ENCODE results near the gene ANKS1B.

ANKS1B gene

GRCh38 chr12:99772274-99772673, 212.5 kb downstream of the ANKS1B start:
- H3K4me3 ChIP-seq (ENCODE audit: control insufficient read depth, low read depth, low read length), result no peak overlapping the region
- DNase-seq (ENCODE audit: low read depth), result no peak
- TF ChIP-seq CTCF (IDR thresholded peaks at IDR 0.05; ENCODE audit: control insufficient read depth, insufficient read depth, low read depth, low read length, missing control alignments), result no peak

GRCh38 chr12:99771659-99772058, 213.1 kb downstream of the ANKS1B start:
- no peak for TF ChIP-seq CTCF (IDR thresholded peaks at IDR 0.05; ENCODE audit: control insufficient read depth, insufficient read depth, low read depth, low read length, missing control alignments)

GRCh38 chr12:99769396-99769980, 215.2 kb downstream of the ANKS1B start:
- no peak for TF ChIP-seq CTCF (IDR thresholded peaks at IDR 0.05; ENCODE audit: control insufficient read depth, insufficient read depth, low read depth, low read length, missing control alignments)
- DNase-seq (ENCODE audit: low read depth), result no peak
- H3K4me3 ChIP-seq (ENCODE audit: control insufficient read depth, low read depth, low read length), result no peak overlapping the region

More at GRCh38 chr12:99771659-99772058, 213.1 kb downstream of the ANKS1B start:
- no peak for DNase-seq (ENCODE audit: low read depth)
- no peak overlapping the region for H3K4me3 ChIP-seq (ENCODE audit: control insufficient read depth, low read depth, low read length)

GRCh38 chr12:99768758-99769157, 216.0 kb downstream of the ANKS1B start:
- H3K4me3 ChIP-seq (ENCODE audit: control insufficient read depth, low read depth, low read length), result no peak overlapping the region
- TF ChIP-seq CTCF (IDR thresholded peaks at IDR 0.05; ENCODE audit: control insufficient read depth, insufficient read depth, low read depth, low read length, missing control alignments), result no peak
- DNase-seq (ENCODE audit: low read depth), result no peak

- peak; percentile 2 for DNase-seq (ENCODE audit: low read depth)
- no peak overlapping the region for H3K4me3 ChIP-seq (ENCODE audit: control insufficient read depth, low read depth, low read length)
- peak; percentile 38 for TF ChIP-seq CTCF (IDR thresholded peaks at IDR 0.05; ENCODE audit: control insufficient read depth, insufficient read depth, low read depth, low read length, missing control alignments)
Observed at GRCh38 chr12:99767809-99768208, 216.9 kb downstream of the ANKS1B start.

GRCh38 chr12:99766408-99766807, 218.3 kb downstream of the ANKS1B start:
- TF ChIP-seq CTCF (IDR thresholded peaks at IDR 0.05; ENCODE audit: control insufficient read depth, insufficient read depth, low read depth, low read length, missing control alignments), result no peak
- no peak overlapping the region for H3K4me3 ChIP-seq (ENCODE audit: control insufficient read depth, low read depth, low read length)
- DNase-seq (ENCODE audit: low read depth), result no peak

Measured in AG09309 (cell line).